Stimulated activated CD4-positive, alpha-beta T cell treated with anti-CD3 and anti-CD28 coated beads, Interleukin-12 subunit alpha, Interleukin-12 subunit beta, amount 100 ng/mL, for 48 hours (primary cell): ENCODE measurements around the gene GABBR2.
"Not testable (repeated sequence)": the region's sequence is repeated elsewhere in the genome, so short reads cannot be mapped to it uniquely, and the experiment has no call there.

Experiments
- DNase-seq, 3 donors: peaks; one replicate each; pipeline ENCODE4 v3.0.0-alpha.2; 2020; ENCODE audit warnings: low read depth in 2 of 3, low spot score in 1 of 3

GABBR2 gene

DNA sequence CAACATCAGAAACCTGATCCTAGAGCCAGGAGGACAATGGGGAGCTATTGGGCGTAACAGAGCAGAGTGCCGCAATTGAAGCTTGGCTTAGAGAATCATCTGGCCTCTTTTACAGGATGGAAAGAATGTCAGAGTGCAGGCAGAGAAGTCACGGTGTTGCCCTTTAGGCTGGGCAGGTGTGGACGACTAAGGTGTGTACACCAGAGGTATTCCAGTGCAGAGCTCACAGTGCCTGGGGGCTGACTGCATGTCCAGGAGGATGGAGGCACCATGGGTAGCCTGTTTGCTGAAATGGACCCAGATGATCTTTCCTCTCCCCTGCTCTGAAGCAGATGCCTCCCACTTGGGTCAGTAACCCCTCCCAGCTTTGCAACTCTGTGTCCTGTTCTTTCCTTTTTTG is 404.4 kb downstream of the GABBR2 start:
- no peak for DNase-seq

- DNase-seq = no peak
These were observed 405.1 kb downstream of the GABBR2 start for GRCh38 chr9:98303633-98304125.

DNA sequence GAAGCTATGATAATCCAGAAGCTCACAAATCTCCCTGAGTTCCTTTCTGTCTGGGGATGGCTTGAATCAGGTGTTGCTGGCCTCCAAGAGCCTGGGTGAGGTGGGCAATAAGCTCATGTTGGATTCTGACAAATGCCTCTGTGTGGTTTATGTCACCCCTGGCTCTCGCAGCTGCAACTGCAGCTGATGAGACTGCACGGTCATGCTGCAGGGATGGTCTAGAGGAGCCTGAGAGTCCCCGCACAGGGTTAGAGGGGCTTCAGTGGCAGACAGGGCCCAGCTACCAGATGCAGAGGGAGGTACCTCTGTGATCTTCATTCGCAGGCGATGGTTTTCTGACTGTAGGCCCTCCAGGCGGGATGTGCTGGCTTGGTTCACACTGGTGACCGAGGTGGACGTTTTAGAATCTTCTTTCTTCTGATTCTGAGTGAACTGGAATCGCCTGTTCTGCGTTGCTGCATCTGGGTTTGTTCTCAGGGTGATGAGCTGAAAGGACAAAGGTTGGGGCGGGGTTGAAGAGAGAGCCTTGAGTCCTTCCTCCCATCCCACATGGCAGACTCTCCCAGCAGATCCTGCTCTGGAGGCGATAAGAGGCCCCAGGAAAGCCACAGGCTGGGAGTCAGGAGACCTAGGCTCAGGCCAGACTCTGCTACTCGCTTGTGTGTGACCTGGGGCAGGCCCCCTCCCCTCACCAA is 405.6 kb downstream of the GABBR2 start:
- no peak for DNase-seq

DNA sequence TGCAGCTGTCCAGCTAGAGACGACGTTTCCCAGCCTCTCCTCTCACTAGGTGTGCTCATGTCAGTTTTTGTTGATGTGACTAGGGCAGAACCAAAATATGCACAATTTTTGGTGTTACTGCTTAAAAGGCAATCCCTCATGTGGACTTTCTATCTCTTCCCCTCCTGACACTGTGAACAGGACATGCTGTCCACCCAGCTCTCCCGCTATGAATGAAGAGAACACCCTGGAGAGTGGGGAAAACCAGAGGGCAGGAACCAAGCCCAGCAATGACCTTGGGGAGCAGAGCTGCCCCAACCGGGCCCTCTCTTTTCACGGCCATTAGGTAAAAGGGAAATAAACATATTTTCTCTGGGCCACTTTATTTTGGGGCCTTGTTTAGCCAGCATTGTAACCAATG is 406.6 kb downstream of the GABBR2 start:
- DNase-seq = no peak

- DNase-seq = no peak
These were observed 408.1 kb downstream of the GABBR2 start for GRCh38 chr9:98300611-98301010.

DNA sequence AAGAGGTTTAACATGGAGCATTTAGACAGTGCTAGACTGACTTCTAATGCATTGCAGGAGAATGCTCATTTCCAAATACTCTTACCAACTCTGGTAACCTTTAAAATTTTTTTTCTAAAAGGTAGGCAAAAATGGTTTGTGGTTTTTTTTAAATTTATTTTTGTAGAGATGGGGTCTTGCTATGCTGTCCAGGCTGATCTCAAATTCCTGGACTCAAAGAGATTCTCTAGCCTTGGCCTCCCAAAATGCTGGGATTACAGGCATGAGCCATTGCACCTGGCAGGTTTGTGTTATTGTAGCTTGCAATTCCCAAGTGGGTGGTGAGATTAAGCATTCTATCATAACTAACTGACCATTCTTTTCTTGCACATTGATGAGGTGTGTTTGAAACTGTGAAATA is 410.3 kb downstream of the GABBR2 start:
- DNase-seq = no peak

DNA sequence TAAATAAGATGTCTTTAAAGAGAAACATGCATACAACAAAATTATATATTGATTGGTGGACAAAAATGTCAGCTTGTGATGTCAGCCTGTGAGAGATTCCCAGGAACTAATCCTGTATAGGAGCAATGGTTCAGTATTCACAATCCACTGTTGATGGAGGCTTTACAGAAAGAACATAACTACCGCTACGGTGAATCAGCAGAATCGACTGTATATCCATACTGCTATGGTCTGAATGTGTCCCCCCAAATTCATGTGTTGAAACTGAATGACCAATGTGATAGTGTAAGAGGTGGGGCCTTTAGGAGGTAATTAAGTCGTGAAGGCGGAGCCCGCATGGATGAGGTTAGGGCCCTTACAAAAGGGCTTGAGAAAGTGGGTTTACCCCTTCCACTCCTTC is 412.9 kb downstream of the GABBR2 start:
- no peak for DNase-seq

GRCh38 chr9:98291820-98292219 is 416.9 kb downstream of the GABBR2 start:
- DNase-seq = no peak

DNA sequence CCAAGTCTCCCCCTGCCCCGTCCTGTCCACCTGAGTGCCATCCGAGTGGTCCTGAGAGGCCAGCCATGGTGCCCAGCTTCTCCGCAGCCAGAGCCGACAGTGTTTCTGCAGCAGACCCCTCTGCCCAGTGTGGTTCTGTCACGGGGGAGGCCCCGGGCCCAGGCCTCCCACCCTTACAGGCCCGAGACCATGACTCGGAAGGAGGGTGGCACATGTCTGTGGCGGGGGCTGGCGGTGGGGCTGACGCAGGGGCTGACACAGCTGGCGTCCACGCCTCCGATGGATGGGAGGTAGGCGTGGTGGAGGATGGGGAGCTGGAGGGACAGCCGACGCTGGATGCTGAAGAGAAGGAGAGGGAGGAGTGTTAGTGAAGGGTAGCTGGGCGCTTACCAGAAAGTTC is 418.3 kb downstream of the GABBR2 start:
- DNase-seq = no peak

DNA sequence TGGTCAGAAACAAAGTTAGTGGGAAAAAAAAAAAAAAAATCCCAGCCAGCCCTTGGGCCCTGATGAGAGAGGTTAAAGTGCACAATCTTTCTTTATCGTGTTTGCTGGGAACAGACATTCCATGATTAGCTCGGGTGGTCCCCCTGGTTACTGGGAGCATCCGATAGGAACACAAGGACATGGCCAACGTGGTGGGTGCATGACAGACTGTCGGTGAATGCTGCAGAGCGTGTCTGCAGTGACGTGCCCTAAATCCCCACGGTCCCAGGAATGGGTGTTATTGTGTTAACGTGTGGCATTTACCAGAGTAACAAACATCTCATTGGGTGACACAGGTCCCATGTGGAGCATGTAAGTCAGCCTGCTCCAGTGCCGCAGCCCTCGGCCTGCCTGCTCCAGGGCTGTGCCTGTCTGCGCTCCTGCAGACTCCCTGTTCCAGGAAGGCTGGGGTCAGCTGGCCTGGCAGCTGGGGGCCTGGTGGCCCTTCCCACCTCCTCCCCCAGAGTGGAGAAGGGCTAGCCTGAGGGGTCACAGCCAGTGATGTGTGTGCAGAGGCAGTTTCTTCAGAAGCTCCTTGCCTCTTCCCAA is 419.0 kb downstream of the GABBR2 start:
- no peak for DNase-seq

DNA sequence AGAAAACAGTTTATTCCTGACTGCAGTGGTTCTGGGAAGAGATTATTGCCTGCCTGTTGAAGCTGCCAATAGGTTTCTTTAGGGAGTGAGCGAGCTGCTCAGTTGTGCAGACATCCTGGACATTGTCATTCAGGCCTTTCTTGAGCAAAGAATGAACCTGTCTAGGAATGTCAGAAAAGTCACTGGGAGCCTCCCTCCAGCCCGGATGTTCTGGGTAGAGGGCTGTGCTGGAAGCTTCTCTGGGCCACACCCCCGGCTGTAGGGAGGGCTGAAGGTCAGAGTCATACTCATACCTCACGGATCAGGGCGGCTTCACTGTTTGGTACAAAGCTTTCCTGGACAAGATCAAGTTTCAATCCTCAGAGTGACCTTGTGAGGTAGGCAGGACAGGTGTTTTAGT is 419.9 kb downstream of the GABBR2 start:
- no peak for DNase-seq

DNA sequence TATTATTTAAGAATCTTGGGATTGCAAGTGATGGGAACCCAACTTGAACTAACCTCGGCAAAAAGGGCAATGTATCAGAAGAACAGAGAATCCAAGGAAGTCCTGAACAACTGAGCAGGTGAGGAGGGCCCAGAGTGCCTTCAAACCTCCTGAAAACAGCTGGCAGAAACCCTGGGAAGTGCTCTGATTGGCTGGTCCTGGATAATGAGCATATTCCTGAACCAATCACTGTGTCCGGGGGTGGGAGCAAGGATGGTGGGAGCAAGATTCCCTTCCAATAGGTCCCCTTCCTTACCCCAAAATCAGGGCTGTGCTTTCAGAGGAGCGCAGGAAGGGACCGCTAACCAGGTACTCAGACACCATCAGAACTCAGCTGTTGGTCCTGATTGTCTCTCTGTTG is 421.4 kb downstream of the GABBR2 start:
- DNase-seq = no peak

DNA sequence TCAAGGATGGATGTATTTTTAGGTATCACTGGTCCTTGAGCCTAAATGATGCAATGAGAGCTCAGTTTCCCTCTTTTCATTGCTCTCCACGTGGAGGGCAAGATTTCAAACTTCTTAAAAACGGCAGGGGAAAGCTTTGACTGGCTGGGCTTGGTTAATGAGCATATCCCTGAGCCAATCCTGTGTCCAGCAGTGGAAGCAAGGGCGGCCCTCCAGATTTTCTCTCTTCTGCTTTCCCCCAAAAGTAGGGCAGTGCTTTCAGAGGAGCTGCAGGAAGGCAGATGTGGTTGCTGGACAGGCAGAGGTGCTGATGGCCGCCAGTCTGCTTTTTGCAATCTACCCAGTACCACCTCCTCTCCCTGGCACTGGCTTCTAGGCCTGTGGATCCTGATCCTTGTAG is 423.3 kb downstream of the GABBR2 start:
- no peak for DNase-seq

DNA sequence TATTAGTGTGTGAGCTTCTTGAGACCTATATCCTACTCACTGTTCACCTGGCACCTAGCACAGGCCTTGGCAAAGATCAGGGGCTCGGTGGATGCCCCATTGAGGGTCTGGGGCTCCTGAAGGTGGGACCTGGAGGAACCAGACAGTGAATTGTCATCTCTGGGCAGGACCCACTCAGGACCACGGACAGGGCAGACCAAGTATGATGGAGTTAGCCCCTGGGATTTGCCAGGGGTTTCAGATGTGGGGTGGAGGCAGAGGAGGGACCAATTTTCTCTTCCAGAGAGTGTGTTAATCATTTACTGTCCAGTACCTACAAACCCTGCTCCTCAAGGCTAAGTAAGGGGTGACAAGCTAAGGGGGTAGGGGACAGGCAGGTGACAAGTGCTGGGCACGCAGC is 424.0 kb downstream of the GABBR2 start:
- no peak for DNase-seq

DNA sequence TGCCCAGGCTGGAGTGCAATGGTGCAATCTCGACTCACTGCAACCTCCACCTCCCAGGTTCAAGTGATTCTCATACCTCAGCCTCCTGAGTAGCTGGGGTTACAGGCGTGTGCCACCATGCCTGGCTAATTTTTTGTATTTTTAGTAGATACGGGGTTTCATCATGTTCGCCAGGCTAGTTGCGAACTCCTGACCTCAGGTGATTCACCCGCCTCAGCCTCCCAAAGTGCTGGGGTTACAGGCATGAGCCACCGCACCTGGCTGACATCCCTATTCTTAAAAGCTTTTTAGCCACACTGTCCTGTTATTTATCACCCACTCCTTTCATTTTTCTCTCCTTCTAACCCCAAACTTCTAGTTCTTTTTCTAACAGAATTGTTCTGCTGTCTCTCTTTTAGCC is 425.6 kb downstream of the GABBR2 start:
- DNase-seq = not testable (repeated sequence)

DNA sequence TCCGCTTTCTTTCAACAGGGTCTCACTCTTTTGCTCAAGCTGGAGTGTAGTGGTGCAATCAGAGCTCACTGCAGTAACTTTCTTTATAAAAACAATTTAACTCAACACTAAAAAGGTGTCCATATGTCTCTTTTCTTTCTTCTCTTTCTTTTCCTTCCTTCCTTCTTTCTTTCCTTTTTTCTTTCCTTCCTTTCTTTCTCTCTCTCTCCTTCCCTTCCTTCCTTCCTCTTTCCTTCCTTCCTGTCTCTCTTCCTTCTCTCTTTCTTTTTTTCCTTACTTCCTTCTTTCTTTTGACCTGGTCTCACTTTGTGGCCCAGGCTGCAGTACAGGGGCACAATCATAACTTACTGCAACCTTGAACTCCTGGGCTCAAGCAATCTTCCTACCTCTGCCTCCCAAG is 427.5 kb downstream of the GABBR2 start:
- no peak for DNase-seq

DNA sequence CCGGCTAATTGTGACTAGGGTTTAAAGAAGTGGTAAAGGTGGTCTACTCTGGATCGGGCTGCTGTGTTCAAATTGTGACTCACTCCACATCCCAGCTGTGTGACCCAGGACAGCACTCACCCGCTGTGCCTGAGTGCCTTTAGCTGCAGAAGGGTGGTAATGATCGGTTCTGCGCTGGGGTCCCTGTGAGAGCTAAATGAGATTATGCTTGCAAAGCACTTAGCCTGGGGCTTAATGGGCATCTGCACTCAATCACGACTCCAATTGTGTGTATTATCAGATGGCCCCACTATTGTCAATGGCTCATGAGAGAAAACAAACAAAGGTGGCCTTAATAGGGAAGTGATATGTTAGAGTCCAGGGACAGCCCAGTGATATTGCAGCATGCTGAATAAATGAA is 428.2 kb downstream of the GABBR2 start:
- no peak for DNase-seq

DNA sequence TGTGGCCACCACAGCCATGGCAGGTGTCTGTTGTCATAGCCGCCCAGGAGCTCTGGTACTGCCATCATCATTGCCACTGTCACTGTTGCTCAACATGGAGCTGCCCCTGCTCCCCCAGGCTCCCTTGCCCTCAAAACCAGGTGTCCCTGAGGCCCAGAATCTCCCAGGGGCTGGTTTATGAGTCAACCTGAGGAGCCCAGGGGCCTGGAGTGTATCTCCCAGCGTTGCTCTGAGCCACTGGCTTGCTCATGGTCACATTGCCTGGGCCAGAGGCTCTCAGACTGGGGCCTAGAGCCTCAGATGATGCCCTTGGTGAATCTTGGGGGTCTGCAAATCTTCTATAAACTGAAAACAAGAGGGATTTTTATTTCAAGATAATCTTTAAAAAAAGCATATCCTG is 428.6 kb downstream of the GABBR2 start:
- no peak for DNase-seq

DNA sequence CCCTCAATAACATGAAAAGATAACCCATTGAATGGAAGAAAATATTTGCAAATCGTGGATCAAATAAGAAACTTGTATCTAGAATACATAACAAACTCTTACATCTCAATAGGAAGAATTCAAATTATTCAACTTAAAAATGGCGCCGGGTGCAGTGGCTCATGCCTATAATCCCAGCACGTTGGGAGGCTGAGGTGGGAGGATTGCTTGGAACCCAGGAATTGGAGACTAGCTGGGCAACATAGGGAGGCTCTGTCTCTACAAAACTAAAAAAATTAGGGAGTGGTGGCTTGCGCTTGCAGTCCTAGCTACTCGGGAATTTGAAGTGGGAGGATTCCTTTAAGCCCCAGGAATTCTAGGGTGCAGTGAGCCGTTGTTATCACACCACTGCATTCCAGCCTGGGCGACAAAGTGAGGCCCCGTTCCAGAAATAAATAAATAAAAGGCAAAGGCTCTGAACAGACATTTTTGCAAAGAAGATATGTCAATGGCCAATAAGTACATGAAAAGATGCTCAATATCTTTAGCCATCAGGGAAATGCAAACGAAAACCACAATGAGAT is 431.7 kb downstream of the GABBR2 start:
- no peak for DNase-seq

- no peak for DNase-seq
These were observed 433.6 kb downstream of the GABBR2 start for GRCh38 chr9:98275159-98275558.

DNA sequence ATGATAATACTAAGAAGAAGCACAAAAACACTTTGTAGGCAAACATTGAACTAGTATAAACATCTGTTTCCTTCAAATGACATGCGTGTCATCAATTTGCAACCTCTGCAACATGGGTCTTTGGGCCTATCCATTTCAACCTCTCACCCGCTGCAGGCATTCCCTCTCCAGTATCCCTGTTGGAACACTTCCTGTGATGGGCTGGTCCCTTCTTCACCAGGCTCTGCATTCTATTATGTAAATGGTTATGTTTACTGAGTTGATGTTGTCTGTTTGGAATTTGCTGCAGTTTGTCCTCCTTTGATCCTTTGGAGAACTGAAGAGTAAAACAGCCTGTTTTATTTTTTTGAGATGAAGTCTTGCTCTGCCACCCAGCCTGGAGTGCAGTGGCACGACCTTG is 436.7 kb downstream of the GABBR2 start:
- DNase-seq = no peak

DNA sequence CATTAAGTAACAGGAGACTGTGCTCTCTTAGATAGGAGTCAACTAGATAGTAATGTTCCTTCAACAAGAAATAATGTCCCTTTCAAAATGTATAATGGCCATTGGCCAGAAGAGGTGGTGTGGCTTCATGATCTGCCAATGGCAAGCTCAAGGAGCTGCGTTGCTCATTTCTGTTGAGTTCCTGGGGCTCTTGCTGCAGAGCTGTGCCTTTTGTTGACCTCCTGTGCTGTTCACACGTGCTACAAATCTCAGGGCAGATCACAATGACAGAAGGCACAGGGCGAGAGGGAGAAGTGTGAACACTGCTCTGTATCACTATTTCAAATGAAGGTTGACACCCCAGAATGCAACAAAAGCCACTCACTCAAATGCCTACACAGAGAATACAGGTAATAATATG is 437.3 kb downstream of the GABBR2 start:
- DNase-seq = no peak

- DNase-seq = not testable (repeated sequence)
These were observed 438.5 kb downstream of the GABBR2 start for GRCh38 chr9:98270284-98270683.
